Measurements from ENCODE around the gene CAMKMT.

DNA sequence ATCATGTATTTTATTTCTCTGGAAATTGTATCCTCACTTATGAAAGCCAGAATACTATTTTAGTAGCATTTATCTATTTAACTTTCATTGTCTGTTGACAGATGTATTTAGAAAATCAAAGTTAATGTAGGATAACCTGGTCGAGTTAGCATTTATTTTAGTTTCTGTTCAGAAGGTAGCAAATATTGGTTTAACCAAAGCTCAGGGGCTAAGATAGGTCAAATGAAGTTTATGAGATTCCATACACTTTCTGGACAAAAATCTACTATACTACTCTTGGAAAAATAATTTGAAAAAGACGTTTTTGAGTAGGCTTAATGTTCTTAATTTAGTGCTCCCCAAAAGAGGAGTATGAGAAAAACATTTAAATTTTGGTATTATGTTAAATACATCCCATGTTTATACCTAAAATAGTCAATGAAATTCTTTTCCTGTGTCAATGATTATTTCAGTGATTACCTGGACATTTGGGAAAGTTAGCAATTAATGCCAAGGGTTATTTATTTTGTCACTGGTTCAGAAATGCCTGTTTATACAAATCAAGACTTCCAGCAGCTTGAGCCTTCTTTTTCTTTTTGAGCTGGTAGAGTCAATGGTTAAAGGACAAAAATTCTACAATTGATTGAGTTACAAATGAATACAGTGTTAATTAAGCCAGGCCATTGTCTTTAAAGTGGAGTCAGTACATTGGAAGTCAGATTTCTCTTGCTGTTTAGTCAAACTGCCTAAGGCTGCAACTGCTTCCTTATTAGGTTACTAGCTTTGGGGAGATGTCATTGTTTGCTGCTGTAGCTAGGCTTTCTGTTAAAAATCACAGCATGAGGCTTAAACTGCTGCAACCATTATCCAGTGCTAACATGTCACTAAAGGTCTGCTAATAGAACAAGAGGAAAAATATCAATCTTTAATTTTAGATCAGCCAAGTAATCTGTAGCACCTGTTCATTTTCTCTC is 182.3 kb downstream of the CAMKMT start:
- TF ChIP-seq, protein P1, sequence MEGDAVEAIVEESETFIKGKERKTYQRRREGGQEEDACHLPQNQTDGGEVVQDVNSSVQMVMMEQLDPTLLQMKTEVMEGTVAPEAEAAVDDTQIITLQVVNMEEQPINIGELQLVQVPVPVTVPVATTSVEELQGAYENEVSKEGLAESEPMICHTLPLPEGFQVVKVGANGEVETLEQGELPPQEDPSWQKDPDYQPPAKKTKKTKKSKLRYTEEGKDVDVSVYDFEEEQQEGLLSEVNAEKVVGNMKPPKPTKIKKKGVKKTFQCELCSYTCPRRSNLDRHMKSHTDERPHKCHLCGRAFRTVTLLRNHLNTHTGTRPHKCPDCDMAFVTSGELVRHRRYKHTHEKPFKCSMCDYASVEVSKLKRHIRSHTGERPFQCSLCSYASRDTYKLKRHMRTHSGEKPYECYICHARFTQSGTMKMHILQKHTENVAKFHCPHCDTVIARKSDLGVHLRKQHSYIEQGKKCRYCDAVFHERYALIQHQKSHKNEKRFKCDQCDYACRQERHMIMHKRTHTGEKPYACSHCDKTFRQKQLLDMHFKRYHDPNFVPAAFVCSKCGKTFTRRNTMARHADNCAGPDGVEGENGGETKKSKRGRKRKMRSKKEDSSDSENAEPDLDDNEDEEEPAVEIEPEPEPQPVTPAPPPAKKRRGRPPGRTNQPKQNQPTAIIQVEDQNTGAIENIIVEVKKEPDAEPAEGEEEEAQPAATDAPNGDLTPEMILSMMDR (IDR thresholded peaks at IDR 0.05): no peak
- no peak for TF ChIP-seq POLR2A (IDR thresholded peaks at IDR 0.05)

All from Peyer's patch (tissue), 4 donors.